GM12865 (cell line): ENCODE measurements around the gene NCAM2.

Experiments used
- DNase-seq: peaks from one replicate; pipeline ENCODE4 v3.0.0; 2010; ENCODE audit warnings: low read depth
- H3K4me3 ChIP-seq: 2 replicates; pipeline ENCODE4 v1.5.1; 2011; ENCODE audit warnings: mild to moderate bottlenecking, low read depth, low read length, control low read depth
- CTCF ChIP-seq: IDR thresholded peaks from 2 replicates; pipeline ENCODE4 v1.5.1; 2011; ENCODE audit warnings: low read length, control low read depth, low read depth, inconsistent platforms; ENCODE audit not compliant: insufficient read depth; ENCODE audit errors: missing control alignments

The NCAM2 gene

GRCh38 chr21:21233051-21233450 lies 234.8 kb downstream of the NCAM2 start:
- no peak for TF ChIP-seq CTCF
- no peak overlapping the region for H3K4me3 ChIP-seq
- DNase-seq, result no peak

DNA sequence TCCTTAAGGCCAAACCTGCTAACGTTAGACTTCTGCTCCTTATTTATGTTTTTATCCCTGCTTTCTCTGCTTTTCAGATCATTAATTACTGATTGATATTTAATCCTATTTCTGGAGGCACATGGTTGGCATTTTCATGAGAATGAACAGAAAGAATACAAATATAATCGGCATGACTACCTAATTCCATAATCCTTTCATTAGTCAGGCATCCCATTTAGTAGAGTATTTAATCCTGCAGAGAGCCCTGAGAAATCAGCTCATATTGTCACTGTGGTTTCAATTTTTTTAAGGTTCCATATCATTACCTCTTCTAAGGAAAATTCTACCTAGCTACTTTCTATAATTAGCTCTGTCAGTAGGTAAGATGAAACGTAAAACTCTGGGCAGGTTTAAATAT lies 238.8 kb downstream of the NCAM2 start:
- no peak overlapping the region for H3K4me3 ChIP-seq
- DNase-seq, result no peak
- TF ChIP-seq CTCF, result no peak

GRCh38 chr21:21238629-21239400 lies 240.6 kb downstream of the NCAM2 start:
- DNase-seq, result no peak
- TF ChIP-seq CTCF, result no peak
- H3K4me3 ChIP-seq, result no peak overlapping the region

DNA sequence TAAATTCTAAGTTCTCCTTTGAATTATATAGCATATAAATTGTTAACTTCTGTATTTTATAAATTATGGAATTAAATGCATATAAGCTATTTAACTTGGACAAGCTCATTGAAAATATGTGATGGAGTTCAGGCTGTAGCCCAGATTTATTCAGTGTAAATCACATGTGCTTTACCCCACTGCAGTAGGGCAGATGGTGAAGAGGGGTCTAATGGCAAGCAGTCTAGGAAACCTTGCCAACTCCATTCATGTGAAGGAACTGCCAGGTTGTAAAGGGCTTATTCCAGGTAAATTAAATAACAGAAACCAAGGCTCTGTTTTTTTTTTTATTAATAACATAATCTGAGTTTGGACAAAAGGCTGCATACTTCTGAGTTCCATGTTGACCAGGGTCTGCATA lies 243.2 kb downstream of the NCAM2 start:
- TF ChIP-seq CTCF, result no peak
- DNase-seq, result no peak

DNA sequence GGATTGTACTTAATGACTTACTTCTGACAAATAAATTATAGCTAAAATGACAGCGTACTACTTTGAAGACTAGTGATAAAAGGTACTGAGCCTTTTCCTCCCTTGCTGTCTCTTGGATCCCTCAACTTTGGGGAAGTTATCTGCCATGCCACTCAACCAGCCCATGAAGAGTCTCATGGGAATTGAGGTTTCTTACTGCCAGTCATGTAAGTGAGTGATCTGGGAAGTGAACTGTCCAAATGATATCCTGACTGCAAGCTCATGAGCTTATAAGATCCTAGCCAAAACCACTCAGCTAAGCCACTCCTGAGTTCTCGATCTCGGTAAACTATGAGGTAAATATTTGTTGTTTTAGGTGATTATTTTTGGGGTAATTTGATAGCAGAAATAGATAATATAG lies 247.8 kb downstream of the NCAM2 start:
- TF ChIP-seq CTCF, result no peak
- no peak for DNase-seq
- H3K4me3 ChIP-seq, result no peak overlapping the region

More for the DNA sequence above, 243.2 kb downstream of the NCAM2 start:
- no peak overlapping the region for H3K4me3 ChIP-seq

DNA sequence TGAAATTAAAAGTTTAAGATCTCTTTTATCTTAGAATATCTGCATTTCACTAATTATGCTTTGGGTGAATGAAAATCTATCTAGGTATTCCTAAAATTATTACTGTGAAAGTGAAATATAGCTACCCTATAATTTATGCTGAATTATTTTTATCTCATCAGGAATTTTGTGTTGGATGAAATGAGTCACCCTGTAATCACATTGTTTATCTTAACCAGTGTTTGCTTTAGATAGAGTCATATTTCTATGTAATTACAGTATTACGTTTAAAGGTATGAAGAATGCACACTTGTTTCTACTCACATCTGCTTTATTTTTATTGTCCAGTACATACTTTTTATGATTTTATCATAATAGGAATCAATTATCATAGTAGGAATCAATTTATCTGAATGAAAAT lies 249.2 kb downstream of the NCAM2 start:
- H3K4me3 ChIP-seq, result no peak overlapping the region
- no peak for TF ChIP-seq CTCF
- no peak for DNase-seq

DNA sequence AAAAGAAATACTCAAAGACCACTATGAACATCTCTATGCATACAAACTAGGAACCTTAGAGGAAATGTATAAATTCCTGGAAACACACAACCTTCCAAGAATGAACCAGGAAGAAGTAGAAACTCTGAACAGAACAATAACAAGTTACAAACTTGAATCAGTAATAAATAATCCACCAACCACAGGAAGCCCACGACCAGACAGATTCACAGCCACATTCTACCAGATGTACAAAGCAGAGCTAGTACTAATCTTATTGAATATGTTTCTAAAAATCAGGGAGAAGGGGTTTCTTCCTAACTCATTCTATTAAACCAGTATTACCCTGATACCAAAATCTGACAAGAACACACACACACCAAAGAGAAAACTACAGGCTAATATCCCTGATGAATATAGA lies 263.8 kb downstream of the NCAM2 start:
- DNase-seq, result no peak
- TF ChIP-seq CTCF, result no peak
- H3K4me3 ChIP-seq, result no peak overlapping the region
